ENCODE data around the gene EIF2S2. TPM values are rescaled to one million over a fixed set of nuclear protein-coding genes. Genes with fewer than 3 reads are reported as not detected.

Gene EIF2S2
- total RNA-seq, 1 donor from 2014 or later, result 61.4 TPM

DNA sequence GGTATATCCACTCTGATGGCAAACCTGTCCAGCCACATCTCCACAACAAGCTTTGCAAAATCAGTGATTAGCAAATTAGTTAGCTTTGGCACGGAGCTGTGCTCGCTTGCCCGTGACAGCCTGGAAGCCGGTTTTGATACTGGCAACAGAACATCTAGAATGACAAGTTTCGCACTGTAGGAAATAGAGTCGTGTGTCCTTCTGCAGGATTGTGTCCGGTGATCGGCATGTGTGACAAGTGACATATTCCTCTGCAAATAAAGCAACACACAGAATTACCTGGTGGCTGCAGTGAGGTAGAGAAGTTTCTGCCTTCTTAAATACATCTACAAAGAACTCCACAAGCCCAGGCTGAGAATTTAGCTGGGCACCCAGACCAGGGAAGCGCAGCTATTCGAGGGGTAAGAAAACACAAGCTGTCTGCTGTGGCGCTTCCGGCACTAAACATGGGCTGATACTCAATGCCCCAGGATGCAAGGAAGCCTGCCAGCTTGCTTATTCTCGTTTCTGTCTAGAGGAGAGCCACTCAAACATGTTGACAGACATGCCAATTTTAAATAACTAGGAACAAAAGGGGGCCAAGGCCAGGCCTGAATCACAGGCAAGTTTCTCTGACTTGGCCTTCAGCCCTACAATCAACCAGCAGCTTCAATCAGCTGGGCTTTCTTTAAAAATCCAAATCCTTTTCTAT is 22.2 kb downstream of the EIF2S2 start:
- DNase-seq (ENCODE audit: low spot score), result no peak

DNA sequence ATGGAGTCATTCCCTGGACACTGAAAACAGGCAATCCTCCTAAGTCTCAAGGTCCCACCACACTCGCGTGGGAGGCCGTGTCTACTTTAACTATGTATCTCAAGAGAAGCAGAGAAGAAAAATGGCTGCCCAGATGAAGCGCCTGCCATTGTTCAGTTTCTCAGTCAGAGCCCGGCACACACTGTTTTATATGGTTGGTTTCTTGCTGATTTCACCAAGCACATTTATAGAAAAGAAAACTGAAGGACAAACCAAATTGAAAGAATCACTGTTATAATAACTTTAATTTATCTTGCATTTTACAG is 22.9 kb downstream of the EIF2S2 start:
- DNase-seq (ENCODE audit: low spot score), result no peak

DNA sequence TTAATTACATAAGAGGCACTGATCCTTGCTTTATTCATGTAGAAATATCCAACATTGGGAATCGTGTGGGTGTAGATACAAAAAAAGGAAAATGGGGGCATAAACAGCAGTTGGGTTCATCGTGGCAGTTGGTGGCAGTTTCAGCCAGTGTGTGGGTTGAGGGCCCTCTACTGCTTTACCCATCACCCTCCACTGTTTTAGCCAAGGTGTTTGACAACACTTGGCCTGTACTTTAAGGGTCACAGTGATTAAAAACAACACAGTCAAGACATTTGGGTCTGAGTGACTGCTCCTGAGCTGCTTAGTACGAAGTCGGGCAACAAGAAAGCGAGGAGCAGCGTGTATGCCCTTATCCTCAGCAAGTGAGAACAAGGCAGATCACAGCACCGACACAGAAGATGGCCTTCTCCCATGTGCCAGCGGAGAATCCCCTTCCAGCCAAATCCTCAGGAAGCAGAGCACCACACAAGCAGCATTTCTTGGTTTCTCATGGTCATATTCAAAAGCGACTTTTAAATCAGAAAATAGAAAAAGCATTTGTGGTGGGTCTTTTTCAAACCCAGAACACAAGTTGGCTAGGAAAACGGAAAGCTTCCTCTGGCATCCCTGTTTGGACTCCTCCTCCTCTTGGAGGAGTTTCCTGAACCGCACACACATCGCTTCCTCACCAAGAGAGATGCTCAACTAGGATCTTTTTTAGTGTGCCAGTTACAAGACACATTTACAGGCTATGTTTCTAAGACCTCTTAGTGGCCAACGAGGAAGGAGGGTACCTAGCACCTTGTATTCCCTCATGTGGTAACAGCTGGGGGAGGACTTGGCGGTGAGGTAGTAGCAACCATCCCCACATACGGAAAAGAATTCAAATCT is 23.5 kb downstream of the EIF2S2 start:
- DNase-seq (ENCODE audit: low spot score), result no peak

DNA sequence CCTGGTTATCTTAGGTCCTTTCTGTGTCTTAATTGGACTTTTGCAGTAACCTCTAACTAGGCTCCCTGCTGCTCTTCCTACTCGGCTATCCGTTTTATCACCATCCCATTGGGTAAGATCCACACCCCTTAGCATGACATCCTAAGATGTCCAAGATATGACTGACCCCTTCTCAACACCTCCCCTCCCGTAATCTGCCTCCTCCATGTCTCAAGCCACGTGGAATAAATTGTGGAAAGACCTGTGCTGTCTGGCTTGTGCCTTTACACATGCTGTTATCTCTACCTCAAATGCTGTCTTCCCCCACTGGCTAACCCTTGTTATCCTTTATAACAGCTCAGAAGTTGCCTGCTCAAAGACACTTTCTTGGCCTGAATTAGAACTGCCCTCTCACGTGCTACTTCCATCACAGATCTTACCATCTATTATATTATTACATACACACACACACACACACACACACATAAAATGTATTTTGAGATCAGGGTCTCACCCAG is 26.5 kb downstream of the EIF2S2 start:
- no peak for DNase-seq (ENCODE audit: low spot score)

DNA sequence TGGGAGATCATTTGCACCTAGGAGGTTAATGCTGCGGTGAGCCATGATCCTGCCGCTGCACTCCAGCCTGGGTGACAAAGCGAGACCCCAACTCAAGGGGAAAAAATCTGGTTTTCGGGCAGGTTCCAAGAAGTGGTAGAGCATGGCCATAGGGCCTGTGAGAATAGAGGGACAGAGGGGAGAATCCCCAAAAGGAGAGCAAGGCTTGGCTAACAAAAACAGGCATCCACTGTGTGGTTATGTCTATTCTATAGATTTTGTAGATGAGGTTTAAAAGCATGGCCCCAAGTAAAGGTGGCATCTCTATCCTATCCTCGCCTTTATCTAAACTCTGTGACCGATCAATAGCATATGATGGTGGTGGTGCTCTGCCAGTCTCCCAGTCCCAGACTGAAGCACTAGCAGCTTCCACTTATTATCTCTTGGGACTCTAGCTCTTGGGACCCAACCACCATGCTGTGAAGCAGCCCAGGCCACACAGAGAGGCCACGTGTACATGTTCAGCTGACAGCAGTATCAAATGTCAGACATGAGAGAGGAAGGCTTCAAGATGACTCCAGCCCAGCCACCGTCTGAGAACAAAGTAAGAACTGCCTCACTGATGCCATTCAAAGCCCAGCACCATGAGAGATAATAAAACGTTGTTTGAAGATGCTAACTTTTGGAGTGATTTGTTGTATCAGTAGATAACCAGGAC is 27.7 kb downstream of the EIF2S2 start:
- no peak for DNase-seq (ENCODE audit: low spot score)

DNA sequence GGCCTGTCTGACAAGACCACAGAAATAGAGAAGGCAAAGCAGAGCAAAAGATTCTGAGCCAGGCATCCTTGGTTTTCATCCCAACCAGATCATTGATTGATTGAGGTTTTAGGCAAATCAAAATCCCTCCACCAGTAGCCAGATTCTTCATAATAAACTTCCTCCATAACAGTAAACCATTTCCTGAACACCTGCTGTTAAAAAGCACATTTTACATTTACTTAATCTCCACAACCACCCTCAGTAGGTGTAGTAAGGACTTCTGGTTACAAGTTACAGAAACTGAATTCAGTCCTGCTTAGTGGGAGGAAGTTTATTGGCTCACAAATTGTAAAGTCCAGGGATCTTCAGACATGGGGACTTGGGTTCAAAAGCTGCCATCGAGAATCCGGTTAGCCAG is 28.3 kb downstream of the EIF2S2 start:
- no peak for DNase-seq (ENCODE audit: low spot score)

DNA sequence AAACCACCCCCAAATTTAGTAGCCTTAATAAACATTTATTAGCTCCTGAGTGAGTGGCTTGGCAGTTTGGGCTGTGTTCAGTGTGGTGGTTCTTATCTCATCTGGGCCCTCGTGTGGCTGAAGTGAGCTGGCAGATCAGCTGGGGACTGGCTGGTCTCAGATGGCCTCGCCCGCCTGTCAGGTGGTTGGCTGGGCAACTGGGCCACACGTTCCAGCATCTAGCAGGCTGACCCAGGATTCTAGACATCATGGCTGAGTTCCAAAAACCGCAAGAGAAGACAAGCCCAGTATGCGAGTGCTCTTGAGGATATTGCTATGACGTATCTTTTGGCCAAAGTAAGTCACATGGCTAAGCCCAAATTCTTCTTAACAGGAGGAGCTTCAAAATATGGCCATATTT is 28.9 kb downstream of the EIF2S2 start:
- peak; percentile 15 for DNase-seq (ENCODE audit: low spot score)

DNA sequence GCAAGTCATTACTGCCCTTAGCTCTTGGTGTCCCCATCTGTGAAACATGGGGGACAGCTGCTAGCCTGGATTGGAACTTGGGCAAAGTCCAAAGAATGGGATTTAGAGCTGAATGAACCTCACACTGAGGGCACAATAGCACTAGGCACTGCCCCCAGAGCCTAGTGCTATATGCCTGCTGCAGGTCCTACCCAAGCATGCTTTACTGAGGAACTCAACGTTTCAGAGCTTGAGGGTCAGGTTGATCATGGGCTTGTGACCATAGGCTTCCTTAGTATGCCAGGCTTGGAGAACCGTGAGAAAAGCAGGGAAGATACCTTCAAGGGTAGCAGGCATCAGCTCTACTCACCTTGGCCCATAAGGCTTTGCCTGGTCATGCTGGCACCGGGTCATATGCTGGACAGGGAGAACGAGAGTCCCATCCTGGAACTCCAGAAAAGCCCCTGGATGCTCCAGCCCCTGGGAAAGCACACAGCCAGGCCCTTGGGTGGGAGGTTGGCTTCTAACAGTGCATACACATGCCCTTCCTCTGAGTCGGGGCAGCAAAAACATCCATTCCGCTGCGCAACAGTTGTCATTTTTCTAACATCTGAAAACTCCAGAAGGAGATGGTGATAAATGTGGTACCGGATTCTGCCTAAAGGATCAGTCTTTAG is 29.7 kb downstream of the EIF2S2 start:
- DNase-seq (ENCODE audit: low spot score), result no peak

DNA sequence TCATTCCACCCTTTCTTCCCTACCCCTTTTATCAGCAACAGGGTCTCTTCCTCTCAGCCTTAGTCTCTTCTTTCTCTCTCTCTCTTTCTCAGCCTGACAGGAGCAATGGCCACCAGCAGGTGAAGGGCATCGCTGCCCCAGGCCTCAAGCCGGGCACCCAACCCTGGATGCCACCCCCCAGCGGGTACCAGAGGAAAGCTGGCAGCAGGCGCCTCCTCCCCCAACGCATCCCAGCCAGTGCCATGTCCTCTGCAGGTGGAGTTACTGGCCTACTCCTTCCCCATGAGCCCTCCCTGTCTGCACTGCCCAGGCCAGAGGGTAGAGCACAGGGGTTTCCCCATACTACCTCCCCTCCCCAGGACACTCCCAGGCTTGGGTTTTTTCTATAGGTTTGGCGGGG is 32.2 kb downstream of the EIF2S2 start:
- DNase-seq (ENCODE audit: low spot score), result no peak

DNA sequence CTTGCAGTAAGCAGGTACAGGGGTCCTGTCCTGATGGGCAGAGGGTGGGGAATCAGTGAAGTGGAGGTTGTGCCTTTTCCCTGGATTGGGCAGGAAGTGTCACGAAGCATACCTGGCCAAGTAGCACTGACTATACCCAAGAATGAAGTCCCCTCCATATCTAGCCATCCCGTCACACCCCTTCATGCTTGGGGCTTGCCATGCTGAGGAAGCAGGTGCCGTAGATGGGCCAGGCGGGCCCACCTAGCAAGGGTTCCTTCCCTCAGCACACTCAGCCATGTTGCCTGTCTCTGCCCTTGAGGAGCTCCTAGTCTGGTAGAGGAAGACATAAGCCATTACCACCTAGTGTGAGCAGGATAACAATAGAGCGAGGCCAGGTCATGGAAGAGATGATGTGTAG is 33.5 kb downstream of the EIF2S2 start:
- no peak for DNase-seq (ENCODE audit: low spot score)

DNA sequence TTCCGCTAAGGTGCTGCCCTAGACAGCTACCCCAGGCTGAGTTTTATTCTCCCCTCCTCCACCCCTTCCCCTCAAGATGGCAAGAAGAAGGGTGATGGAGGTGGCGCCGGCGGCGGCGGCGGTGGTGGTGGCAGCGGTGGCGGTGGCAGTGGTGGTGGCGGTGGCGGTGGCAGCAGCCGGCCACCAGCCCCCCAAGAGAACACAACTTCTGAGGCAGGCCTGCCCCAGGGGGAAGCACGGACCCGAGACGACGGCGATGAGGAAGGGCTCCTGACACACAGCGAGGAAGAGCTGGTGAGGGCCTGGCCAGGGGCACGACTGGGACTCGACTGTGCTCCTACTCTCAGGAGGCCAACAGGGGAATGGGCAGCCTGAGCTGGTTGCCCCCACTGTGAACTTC is 35.1 kb downstream of the EIF2S2 start:
- no peak for DNase-seq (ENCODE audit: low spot score)

DNA sequence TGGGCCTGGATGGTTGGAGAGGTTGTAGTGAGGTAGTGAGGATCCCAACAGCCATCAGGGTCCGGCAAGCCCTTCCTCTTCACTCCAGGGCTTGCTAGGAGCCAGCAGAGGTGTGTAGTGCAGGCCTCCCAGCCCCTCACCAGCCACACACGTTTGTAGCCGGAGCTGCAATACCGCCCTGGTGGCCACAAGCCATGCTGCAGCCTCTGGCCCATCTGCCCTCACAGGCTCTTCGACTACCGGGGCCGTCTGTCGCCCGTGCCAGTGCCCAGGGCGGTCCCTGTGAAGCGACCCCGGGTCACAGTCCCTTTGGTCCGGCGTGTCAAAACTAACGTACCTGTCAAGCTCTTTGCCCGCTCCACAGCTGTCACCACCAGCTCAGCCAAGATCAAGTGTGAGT is 36.4 kb downstream of the EIF2S2 start:
- no peak for DNase-seq (ENCODE audit: low spot score)

DNA sequence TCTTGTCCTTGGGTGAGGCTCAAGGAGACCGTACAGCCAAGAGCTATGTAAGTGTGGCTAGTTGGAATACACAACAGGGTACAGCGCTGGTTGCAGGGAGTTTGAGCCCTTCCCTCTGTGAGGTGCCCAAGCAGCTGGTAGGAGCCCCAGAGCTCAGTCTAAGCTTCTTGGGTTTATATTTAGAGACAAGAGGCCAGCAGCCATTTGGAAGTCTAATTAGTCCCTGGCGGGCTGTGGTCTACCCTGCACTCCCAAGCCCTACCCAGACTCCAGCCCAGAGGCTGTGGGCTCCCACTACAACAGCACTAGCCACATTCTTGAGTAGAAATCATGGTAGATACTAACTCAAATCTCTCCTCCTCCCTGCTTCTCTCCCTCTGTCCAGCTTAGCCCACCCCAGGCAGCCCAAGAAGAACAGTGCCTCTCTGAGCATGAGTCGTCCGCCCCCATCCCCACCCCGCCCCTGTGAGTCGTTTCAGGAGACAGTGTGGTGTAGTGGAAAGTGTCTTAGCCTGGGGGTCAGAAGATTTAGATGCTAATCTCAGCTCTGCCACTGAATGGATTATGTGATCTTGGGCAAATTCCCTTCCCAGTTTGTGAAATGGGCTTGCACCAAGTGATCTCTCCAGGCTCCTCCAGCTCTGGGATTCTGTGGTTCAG is 37.8 kb downstream of the EIF2S2 start:
- DNase-seq (ENCODE audit: low spot score), result no peak

DNA sequence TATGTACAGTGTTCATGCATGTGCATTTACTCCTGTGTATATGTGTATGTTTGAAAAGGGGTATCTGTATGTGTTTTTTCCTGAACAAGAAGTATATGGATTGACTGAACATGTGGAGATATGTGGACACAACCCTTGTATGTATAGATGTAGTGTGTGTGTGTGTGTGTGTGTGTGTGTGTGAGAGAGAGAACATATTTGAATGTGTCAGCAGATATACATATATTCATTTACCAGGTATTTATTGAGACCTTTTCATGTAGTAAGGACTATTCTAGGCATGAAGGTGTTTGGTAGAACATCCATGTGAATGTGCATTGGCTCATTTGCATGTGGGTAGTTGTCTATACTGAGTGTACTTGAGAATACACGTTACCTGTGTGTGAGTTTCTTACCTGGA is 39.3 kb downstream of the EIF2S2 start:
- DNase-seq (ENCODE audit: low spot score), result no peak

DNA sequence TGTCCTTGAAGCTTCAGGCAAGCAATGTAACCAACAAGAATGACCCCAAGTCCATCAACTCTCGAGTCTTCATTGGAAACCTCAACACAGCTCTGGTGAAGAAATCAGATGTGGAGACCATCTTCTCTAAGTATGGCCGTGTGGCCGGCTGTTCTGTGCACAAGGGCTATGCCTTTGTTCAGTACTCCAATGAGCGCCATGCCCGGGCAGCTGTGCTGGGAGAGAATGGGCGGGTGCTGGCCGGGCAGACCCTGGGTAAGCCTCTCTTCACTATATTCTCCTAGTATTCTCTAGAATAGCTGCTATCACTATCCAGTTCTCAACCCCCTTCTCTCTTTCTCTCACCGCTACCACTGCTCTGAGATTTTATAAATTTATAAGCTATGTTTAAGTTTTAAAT is 40.0 kb downstream of the EIF2S2 start:
- no peak for DNase-seq (ENCODE audit: low spot score)

DNA sequence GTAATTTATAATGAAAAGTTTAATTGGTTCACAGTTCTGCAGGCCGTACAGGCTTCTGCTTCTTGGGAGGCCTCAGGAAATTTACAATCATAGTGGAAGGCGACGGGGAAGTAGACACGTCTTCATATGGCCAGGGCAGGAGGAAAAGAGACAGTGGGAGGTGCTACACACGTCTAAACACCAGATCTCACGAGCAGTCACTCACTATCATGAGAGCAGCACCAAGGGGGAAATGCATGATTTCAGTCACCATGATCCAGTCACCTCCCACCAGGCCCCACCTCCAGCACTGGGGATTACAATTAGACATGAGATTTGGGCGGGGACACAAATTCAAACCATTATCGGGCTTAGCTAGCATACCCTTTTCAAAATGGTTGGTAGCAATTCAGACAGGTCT is 41.2 kb downstream of the EIF2S2 start:
- no peak for DNase-seq (ENCODE audit: low spot score)

DNA sequence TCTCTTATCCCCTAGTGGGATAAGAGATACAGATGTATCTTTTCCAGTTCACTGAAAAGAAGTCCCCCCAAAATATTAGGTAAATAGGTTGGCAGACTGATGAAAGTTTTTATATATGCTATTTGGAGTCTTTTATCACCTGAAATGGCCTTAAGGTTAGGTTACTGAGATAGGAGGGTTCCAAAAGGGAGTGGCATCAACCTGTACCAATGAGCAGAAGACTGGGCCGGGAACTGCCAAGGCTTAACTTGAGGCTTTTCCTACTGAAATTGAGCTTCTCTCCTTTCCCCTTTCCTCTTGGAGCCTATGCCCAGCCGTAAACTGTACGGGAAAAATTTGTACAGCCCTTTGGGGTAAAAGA is 42.0 kb downstream of the EIF2S2 start:
- no peak for DNase-seq (ENCODE audit: low spot score)

DNA sequence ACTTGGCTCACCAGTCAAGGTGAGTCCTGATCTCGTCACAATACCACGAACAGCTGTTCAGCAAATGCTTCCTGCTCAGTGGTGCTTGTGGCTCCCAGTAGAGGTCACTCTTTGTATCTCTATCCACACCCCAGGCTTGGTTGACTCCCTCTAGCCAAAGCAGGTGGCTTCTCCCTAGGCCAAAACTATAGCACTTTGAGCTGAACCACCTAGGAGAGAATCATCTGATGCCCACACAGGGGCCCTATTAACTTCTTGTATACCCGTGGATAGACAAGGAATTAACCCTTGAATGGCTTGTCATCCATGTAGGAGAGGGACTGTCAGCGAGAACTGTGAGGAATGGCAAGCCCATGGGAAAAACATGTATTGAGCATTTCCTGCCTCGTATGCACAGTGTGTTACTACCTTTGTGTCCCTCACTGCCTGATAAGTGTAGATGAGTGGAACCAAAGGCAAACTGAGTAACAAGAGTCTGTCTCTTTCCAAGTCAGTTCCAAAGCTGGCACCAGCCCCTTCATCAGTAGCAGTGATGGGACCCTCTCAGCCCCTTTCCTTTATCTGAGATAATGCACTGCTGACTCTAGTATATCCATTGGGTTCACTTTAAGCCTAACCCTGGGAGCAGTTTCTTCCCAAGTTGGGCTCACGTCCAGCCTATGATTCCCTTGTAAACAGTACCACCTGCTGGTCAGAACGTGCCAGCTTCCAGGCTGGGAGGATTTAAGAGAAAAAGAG is 42.5 kb downstream of the EIF2S2 start:
- peak; percentile 90 for DNase-seq (ENCODE audit: low spot score)

DNA sequence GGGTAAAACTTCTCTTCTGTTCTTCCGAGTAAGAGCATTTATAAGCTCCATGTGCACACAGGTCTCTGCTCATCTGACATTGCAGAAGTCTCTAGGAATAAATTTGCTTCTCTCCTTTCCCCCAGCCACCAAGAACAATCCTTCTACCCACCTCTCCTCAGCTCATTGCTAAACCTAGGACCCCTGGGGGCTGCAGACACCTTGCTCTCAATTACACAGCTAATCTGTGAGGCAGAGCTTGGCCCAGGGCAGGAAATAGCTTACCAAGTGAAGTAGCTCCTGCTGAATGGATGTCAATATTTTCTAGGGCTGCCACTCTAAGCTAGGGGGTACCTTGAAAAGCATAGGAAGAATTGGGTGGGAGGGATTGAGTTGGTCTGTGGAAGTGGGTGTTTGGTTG is 44.0 kb downstream of the EIF2S2 start:
- no peak for DNase-seq (ENCODE audit: low spot score)

DNA sequence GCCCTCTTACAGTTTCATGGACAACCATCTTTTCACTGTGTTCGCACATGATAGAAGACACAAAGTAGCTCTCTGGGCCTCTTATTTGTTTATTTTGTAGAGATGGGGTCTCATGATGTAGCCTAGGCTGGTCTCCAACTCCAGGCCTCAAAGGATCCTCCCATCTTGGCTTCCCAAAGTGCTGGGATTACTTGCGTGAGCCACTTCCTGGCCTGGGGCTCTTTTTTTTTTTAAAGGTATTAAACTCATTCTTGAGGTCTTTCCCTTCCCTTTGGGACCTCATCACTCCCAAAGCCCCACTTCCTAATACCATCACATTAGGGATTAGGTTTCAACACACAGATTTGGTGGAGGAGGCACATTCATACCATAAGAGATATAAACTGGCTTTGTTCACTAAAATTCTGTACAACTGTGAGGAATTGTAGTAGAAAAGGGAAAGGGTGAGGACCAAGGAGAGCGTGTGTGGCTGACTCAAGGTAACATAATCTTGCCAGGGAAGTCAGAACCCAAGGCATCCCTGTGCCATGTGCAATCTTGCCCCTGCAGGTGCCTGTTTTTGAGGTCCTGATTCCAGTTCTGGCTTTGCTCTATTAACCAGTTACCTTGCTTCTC is 45.5 kb downstream of the EIF2S2 start:
- peak; percentile 71 for DNase-seq (ENCODE audit: low spot score)
